ENCODE data around the gene TNFAIP3. TPM values are rescaled to one million over a fixed set of nuclear protein-coding genes. Genes with fewer than 3 reads are reported as not detected.

TNFAIP3 gene
- total and polyA plus RNA-seq, 2 of the 4 experiments (the other 2 are of a cell fraction) = 5.0 to 14.2 TPM

DNA sequence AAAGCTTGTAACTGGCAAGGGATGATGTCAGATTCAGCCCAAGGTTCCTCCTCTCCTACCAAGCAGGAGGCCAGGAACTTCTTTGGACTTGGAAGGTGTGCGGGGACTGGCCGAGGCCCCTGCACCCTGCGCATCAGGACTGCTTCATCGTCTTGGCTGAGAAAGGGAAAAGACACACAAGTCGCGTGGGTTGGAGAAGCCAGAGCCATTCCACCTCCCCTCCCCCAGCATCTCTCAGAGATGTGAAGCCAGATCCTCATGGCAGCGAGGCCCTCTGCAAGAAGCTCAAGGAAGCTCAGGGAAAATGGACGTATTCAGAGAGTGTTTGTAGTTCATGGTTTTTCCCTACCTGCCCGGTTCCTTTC is 14.4 kb downstream of the TNFAIP3 start:
- H3K9me3 ChIP-seq (ENCODE audit: control insufficient read depth, insufficient read depth, low read length) = no peaks in the 10 kb centered on the region
- intact Hi-C loops (cut with micrococcal nuclease) (no loop called here), dilution Hi-C loops (cut with HindIII; ENCODE audit: low sequenced_read_pairs, unreplicated experiment) (no loop called here), in situ Hi-C loops (cut with MboI; ENCODE audit: low sequenced_read_pairs) (no loop called here)
- ChIA-PET CTCF (interaction anchor here (1.0 to 1.2 kb wide), 2 partner anchors 15 to 58 kb away, joined by 3 to 4 read pairs; no protein-coding TSS in a partner anchor), POLR2A (ENCODE audit: unreplicated experiment) (no interaction called here)
- no peak overlapping the region for H3K4me3 ChIP-seq (ENCODE audit: insufficient read depth, low read depth, low read length)
- BruUV-seq (replicated peaks) = no TSS peak
- H3K4me1 ChIP-seq (ENCODE audit: control insufficient read depth, insufficient read depth, low read length) = peaks cover 2% of the 10 kb centered on the region
- no peak overlapping the region for H4K8ac ChIP-seq (ENCODE audit: low read depth in 2 of 2, low read length in 2 of 2)
- H4K91ac ChIP-seq (ENCODE audit: insufficient read depth, low read depth, low read length) = no peak overlapping the region
- H4K20me1 ChIP-seq (ENCODE audit: insufficient read depth, low read length) = no peaks in the 10 kb centered on the region
- H2AK9ac ChIP-seq (replicated peaks; ENCODE audit: low read depth, low read length, poor library complexity) = no peak overlapping the region
- DNase-seq (no peak), ATAC-seq (ENCODE audit: low read depth) (no peak)
- H3K9ac ChIP-seq (ENCODE audit: low read depth, low read length) = no peak overlapping the region
- no peaks in the 10 kb centered on the region for H3K27me3 ChIP-seq (ENCODE audit: control insufficient read depth, insufficient read depth, low read length)
- H3K56ac ChIP-seq (ENCODE audit: extremely low read depth, insufficient read depth, low read length) = no peak overlapping the region
- TF ChIP-seq CHD1 (IDR thresholded peaks at IDR 0.05; ENCODE audit: low read depth, low read length) (no peak), RAD21 (IDR thresholded peaks at IDR 0.05; ENCODE audit: low read length) (no peak), MAFK (IDR thresholded peaks at IDR 0.05; ENCODE audit: low read depth, low read length) (no peak), RFX5 (IDR thresholded peaks at IDR 0.05; ENCODE audit: low read depth, low read length) (no peak), ELK1 (IDR thresholded peaks at IDR 0.05; ENCODE audit: borderline replicate concordance, low read depth, low read length) (no peak)
- TF ChIP-seq, protein P1, sequence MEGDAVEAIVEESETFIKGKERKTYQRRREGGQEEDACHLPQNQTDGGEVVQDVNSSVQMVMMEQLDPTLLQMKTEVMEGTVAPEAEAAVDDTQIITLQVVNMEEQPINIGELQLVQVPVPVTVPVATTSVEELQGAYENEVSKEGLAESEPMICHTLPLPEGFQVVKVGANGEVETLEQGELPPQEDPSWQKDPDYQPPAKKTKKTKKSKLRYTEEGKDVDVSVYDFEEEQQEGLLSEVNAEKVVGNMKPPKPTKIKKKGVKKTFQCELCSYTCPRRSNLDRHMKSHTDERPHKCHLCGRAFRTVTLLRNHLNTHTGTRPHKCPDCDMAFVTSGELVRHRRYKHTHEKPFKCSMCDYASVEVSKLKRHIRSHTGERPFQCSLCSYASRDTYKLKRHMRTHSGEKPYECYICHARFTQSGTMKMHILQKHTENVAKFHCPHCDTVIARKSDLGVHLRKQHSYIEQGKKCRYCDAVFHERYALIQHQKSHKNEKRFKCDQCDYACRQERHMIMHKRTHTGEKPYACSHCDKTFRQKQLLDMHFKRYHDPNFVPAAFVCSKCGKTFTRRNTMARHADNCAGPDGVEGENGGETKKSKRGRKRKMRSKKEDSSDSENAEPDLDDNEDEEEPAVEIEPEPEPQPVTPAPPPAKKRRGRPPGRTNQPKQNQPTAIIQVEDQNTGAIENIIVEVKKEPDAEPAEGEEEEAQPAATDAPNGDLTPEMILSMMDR (conservative IDR thresholded peaks at IDR 0.05; ENCODE audit: low read depth, low read length) = no peak
- no peak overlapping the region for H2AFZ ChIP-seq (replicated peaks; ENCODE audit: low read length, poor library complexity)
- no peak overlapping the region for H3K4me2 ChIP-seq (ENCODE audit: low read depth, low read length)
- no peak overlapping the region for H3K14ac ChIP-seq (replicated peaks; ENCODE audit: low read depth, low read length)
- no peak overlapping the region for H2AK5ac ChIP-seq (ENCODE audit: low read depth, low read length)
- no peak overlapping the region for H3K18ac ChIP-seq (ENCODE audit: low read depth, low read length)
- H3K4ac ChIP-seq (ENCODE audit: low read depth, low read length) = no peak overlapping the region
- H2BK15ac ChIP-seq (ENCODE audit: low read depth, low read length) = no peak overlapping the region
- H3K9me1 ChIP-seq (ENCODE audit: insufficient read depth, low read length) = 0 out of 2 replicates have a peak, but pooled peaks cover 3% of the 10 kb centered on the region
- H3K23ac ChIP-seq (ENCODE audit: low read depth, low read length) = no peak overlapping the region
- no peak overlapping the region for H2BK20ac ChIP-seq (ENCODE audit: low read depth, low read length)
- WGBS, 2 experiments (ENCODE audit: extremely low coverage in 2 of 2, insufficient read length in 1 of 2) = 100% methylated on average over 1 of the region's 9 CpGs; no CpG with 5 or more reads in 1 of the 2 experiments
- no peak overlapping the region for H4K5ac ChIP-seq (ENCODE audit: low read depth, low read length)
- no peak overlapping the region for H3K27ac ChIP-seq (ENCODE audit: insufficient read depth, low read length)
- H3K36me3 ChIP-seq (ENCODE audit: control insufficient read depth, insufficient read depth, low read length) = peaks cover 42% of the 10 kb centered on the region
- H2BK120ac ChIP-seq (ENCODE audit: low read depth, low read length) = no peak overlapping the region
- H2BK5ac ChIP-seq (ENCODE audit: low read depth, low read length, poor library complexity, severe bottlenecking) = no peak overlapping the region
- H3K79me1 ChIP-seq (ENCODE audit: low read depth in 1 of 2, low read length in 2 of 2) = no peaks in the 10 kb centered on the region
